Thoracic aorta (tissue), 2 donors: ENCODE results near the gene SLC25A12. TPM values are rescaled to one million over a fixed set of nuclear protein-coding genes. Genes with fewer than 3 reads are reported as not detected.
"Not testable (repeated sequence)": the region's sequence is repeated elsewhere in the genome, so short reads cannot be mapped to it uniquely, and the experiment has no call there.

ENCODE experiments used
- ATAC-seq: fragments of 150-250 bp; one replicate; pipeline ENCODE4 v1.8.0; 2017; ENCODE audit warnings: low read depth; ENCODE audit not compliant: insufficient number of reproducible peaks, low FRiP score
- DNase-seq: peaks from one replicate; pipeline ENCODE4 v3.0.0-alpha.2; 2020; ENCODE audit warnings: low spot score
- H3K27ac ChIP-seq, 2 donors: fragments of 200-600 bp; sonication (generic); 1 replicate in 1 of 2; 2 replicates in 1 of 2; pipeline ENCODE4 v1.5.1; 2016; ENCODE audit warnings: mild to moderate bottlenecking in 2 of 2, moderate library complexity in 2 of 2
- H3K27me3 ChIP-seq: fragments of 200-600 bp; sonication (generic); replicated peaks from 2 replicates; pipeline ENCODE4 v1.6.0; 2016; ENCODE audit warnings: mild to moderate bottlenecking; ENCODE audit not compliant: insufficient read depth
- H3K36me3 ChIP-seq: fragments of 200-600 bp; sonication (generic); one replicate; pipeline ENCODE4 v1.5.1; 2016
- H3K4me1 ChIP-seq, 2 donors: fragments of 200-600 bp; sonication (generic); 1 replicate in 1 of 2; 2 replicates in 1 of 2; pipeline versions ENCODE4 v1.5.1 to v1.6.0; 2016; ENCODE audit warnings: low read depth in 2 of 2, mild to moderate bottlenecking in 1 of 2; ENCODE audit not compliant: control insufficient read depth in 1 of 2
- H3K4me3 ChIP-seq: fragments of 200-600 bp; sonication (generic); 2 replicates; pipeline ENCODE4 v1.5.1; 2016; ENCODE audit warnings: mild to moderate bottlenecking
- H3K9me3 ChIP-seq: fragments of 200-600 bp; sonication (generic); 2 replicates; pipeline ENCODE4 v1.5.1; 2016
- CTCF ChIP-seq: fragments of 200-600 bp; sonication (generic); IDR thresholded peaks from one replicate; pipeline ENCODE4 v1.5.1; 2019; ENCODE audit warnings: antibody characterized with exemption
- total RNA-seq, 2 donors: library from RNA; depleted of rRNA; stranded (reverse); fragments of >200 nt; gene quantifications; one replicate each; pipeline versions ENCODE4 v1.1.0 to v1.2.3, GENCODE V29; 2016

Gene SLC25A12
- total RNA-seq, 2 donors from 2014 or later, result 27.2 to 39.3 TPM

- H3K4me1 ChIP-seq, result no peaks in the 10 kb centered on the region
- H3K36me3 ChIP-seq, result peaks cover 23% of the 10 kb centered on the region
- no peak overlapping the region for H3K27ac ChIP-seq
- no peak for TF ChIP-seq CTCF
- ATAC-seq (no peak), DNase-seq (no peak)
- no peak overlapping the region for H3K4me3 ChIP-seq
- no peaks in the 10 kb centered on the region for H3K27me3 ChIP-seq
- no peaks in the 10 kb centered on the region for H3K9me3 ChIP-seq
Measured at GRCh38 chr2:171788316-171788993, 105.6 kb downstream of the SLC25A12 start.

- Histone ChIP-seq H3K4me1 (no peaks in the 10 kb centered on the region), H3K27ac (no peak overlapping the region), H3K9me3 (no peaks in the 10 kb centered on the region), H3K27me3 (no peaks in the 10 kb centered on the region), H3K36me3 (peaks cover 25% of the 10 kb centered on the region), H3K4me3 (no peak overlapping the region)
- TF ChIP-seq CTCF, result no peak
- DNase-seq (no peak), ATAC-seq (no peak)
Measured at GRCh38 chr2:171787333-171788072, 106.5 kb downstream of the SLC25A12 start.

GRCh38 chr2:171785450-171785849 lies 108.6 kb downstream of the SLC25A12 start:
- no peak for TF ChIP-seq CTCF
- no peaks in the 10 kb centered on the region for H3K27me3 ChIP-seq
- H3K9me3 ChIP-seq, result no peaks in the 10 kb centered on the region
- H3K4me1 ChIP-seq, result no peaks in the 10 kb centered on the region
- H3K27ac ChIP-seq, result no peak overlapping the region
- ATAC-seq, result no peak
- DNase-seq, result no peak
- no peak overlapping the region for H3K4me3 ChIP-seq
- H3K36me3 ChIP-seq, result peaks cover 25% of the 10 kb centered on the region

- DNase-seq, result no peak
- H3K4me3 ChIP-seq, result no peak overlapping the region
- no peak for TF ChIP-seq CTCF
- no peak for ATAC-seq
- no peaks in the 10 kb centered on the region for H3K4me1 ChIP-seq
- peaks cover 2% of the 10 kb centered on the region for H3K36me3 ChIP-seq
- no peak overlapping the region for H3K27ac ChIP-seq
- H3K9me3 ChIP-seq, result peaks cover 2% of the 10 kb centered on the region
- no peaks in the 10 kb centered on the region for H3K27me3 ChIP-seq
Measured at GRCh38 chr2:171778515-171778914, 115.5 kb downstream of the SLC25A12 start.

GRCh38 chr2:171774581-171774980 lies 119.5 kb downstream of the SLC25A12 start:
- not testable (repeated sequence) for H3K9me3 ChIP-seq, DNase-seq, H3K27ac ChIP-seq, H3K36me3 ChIP-seq, H3K4me1 ChIP-seq, ATAC-seq, H3K4me3 ChIP-seq, H3K27me3 ChIP-seq
